Immature natural killer cell (primary cell): Measurements from ENCODE around the gene RETREG2. TPM values are rescaled to one million over a fixed set of nuclear protein-coding genes. Genes with fewer than 3 reads are reported as not detected.

Source experiments
- DNase-seq, 3 donors: peaks; one replicate each; pipeline ENCODE4 v3.0.0; 2022; ENCODE audit warnings: mixed read lengths in 1 of 3
- H3K27ac Mint-ChIP-seq, 6 donors: one replicate each; pipeline ENCODE4 v1.8.0; 2020; ENCODE audit warnings: mixed read lengths in 6 of 6, mild to moderate bottlenecking in 5 of 6, inconsistent platforms in 4 of 6, moderate library complexity in 3 of 6
- H3K27me3 Mint-ChIP-seq, 3 donors: one replicate each; pipeline ENCODE4 v1.8.0; 2020 to 2021; ENCODE audit warnings: low read depth in 3 of 3, mild to moderate bottlenecking in 3 of 3, mixed read lengths in 3 of 3, moderate library complexity in 3 of 3, inconsistent platforms in 1 of 3
- H3K36me3 Mint-ChIP-seq, 3 donors: one replicate each; pipeline ENCODE4 v1.8.0; 2020; ENCODE audit warnings: mixed read lengths in 3 of 3, inconsistent platforms in 2 of 3, mild to moderate bottlenecking in 2 of 3
- H3K4me1 Mint-ChIP-seq, 2 donors: one replicate each; pipeline ENCODE4 v1.8.0; 2020; ENCODE audit warnings: inconsistent platforms in 2 of 2, mild to moderate bottlenecking in 2 of 2, mixed read lengths in 2 of 2, moderate library complexity in 1 of 2
- H3K4me3 Mint-ChIP-seq, 5 donors: one replicate each; pipeline ENCODE4 v1.8.0; 2020; ENCODE audit warnings: mild to moderate bottlenecking in 5 of 5, mixed read lengths in 5 of 5, inconsistent platforms in 3 of 5, moderate library complexity in 3 of 5
- H3K9me3 Mint-ChIP-seq, 6 donors: one replicate each; pipeline ENCODE4 v1.8.0; 2020; ENCODE audit warnings: mild to moderate bottlenecking in 6 of 6, mixed read lengths in 6 of 6, inconsistent platforms in 4 of 6, moderate library complexity in 3 of 6
- polyA plus RNA-seq, 3 donors: library from polyadenylated mRNA; unstranded; fragments of 300-500 nt; fragmentation: Illumina TruSeq; gene quantifications; one replicate each; pipeline ENCODE4 v1.2.3, GENCODE V29; 2021

RETREG2 gene
- polyA plus RNA-seq, 3 donors from 2014 or later: 51.2 to 88.6 (median 58.6) TPM

DNA sequence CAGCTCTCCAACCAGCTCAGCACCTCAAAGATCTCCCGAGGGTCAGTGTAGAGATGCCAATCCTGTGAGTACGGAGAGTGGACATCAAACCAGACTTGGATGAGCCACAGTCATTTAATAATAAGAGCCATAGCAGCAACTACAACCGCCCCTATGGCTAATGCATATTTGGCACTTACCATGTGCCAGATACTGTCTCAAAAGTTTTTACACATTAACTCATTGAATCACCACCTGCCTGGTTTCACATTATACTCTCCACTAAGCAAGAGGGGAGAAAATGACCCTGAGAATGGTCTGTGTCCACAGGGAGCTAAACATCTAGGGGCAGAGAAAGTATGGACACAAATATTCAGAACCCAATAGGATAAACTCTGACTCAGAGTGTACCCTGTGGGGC lies 3.9 kb upstream of the RETREG2 start:
- H3K4me3 Mint-ChIP-seq: peak overlapping the region; percentile 28 to 52 (median 40)
- peak overlapping the region; percentile 37 to 74 (median 59) for H3K27ac Mint-ChIP-seq
- H3K9me3 Mint-ChIP-seq: no peaks in the 10 kb centered on the region
- H3K36me3 Mint-ChIP-seq: peaks cover 8 to 27% (median 8%) of the 10 kb centered on the region in 3 donors
- DNase-seq: no peak
- peaks cover 35 to 39% of the 10 kb centered on the region in 2 donors for H3K4me1 Mint-ChIP-seq
- peaks cover 16 to 25% (median 18%) of the 10 kb centered on the region in 3 donors for H3K27me3 Mint-ChIP-seq

DNA sequence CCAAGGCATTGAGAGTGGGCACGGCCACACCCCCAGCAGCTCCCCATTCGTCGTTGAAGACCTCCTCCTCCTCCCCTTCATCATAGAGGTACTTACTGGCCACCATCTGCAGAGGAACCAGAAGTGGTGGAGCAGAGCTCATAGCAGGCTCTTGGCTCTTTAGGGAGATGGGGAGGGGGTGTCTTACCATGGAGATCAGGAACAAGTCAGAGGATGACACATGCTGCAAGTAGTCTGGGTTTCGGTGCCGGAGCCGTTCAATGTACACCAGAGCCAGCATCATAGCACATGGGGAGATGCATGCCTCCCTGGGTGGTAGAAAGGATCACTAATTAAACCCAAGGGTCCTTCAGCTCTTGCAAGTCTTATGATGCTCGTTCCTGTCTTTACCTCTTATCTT lies 3.3 kb upstream of the RETREG2 start:
- peak overlapping the region in 4 of 6 donors; percentile 37 to 73 (median 50) for H3K27ac Mint-ChIP-seq
- peaks cover 16 to 28% (median 18%) of the 10 kb centered on the region in 3 donors for H3K27me3 Mint-ChIP-seq
- H3K4me3 Mint-ChIP-seq: peak overlapping the region; percentile 28 to 90 (median 45)
- no peaks in the 10 kb centered on the region for H3K9me3 Mint-ChIP-seq
- peaks cover 8 to 27% (median 8%) of the 10 kb centered on the region in 3 donors for H3K36me3 Mint-ChIP-seq
- no peak for DNase-seq
- peaks cover 39 to 45% of the 10 kb centered on the region in 2 donors for H3K4me1 Mint-ChIP-seq

DNA sequence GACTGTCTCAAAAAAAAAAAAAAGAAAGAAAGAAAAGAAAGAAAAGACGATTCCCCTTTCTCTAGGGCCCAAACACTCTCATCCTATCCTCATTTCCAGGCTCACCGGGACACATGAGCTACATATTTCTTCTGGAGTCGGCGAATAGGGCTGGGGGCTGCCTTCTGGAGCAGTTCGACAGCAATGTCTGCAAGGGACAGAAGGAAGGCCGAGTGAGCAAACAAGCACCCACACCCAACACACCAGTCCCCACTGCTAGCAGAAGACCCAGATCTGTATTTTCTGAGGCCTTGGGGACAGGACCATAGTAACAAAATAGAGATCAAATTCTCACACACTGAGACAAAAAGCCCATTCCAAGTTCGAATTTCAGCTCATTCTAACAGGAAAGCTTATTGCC lies 2.6 kb upstream of the RETREG2 start:
- peaks cover 41 to 52% of the 10 kb centered on the region in 2 donors for H3K4me1 Mint-ChIP-seq
- H3K27me3 Mint-ChIP-seq: peaks cover 16 to 28% (median 18%) of the 10 kb centered on the region in 3 donors

DNA sequence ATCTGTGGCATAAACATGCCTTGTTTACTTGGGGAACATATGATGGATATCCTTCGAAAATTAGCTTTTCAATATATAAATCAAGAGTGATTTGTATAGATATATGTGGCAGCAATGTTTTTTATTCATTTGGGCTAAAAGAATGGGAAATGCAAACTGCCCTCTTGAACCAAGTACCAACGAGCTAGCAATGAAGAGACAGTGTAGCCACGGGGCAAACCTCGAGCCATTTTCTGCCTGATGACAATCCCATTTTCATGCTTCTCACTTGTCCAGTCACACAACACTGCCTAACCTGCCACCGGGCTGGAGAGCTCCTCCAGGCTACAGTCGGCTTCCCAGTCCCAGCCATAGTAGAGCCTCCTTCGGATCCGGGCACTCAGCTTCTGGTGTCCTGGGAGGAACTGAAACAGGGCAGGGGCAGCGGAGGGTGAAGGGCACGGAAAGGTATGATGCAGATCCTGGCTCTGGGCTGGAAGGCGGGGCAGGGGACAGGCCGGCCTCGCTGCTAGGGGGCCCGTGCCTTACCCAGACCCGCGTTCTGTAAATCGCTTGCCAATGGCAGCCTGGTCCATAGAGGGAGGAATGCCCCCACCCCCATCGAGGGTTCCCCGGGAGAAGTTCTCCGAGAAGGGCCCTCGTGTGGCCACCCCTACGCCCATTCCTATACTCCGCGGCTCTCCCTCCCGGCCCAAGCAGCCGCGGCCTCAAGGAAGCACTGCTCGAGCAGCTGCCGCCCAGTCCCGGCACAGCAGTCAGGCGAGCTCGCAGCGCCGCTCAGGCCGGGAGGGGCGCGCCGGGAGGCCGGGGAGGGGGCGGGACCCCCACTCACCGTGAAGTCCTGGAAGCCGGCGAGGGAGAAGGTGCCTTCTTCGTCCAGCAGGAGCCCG lies 1.9 kb upstream of the RETREG2 start:
- peaks cover 46 to 58% of the 10 kb centered on the region in 2 donors for H3K4me1 Mint-ChIP-seq
- peaks cover 8 to 35% (median 8%) of the 10 kb centered on the region in 3 donors for H3K36me3 Mint-ChIP-seq
- H3K27me3 Mint-ChIP-seq: peaks cover 16 to 28% (median 18%) of the 10 kb centered on the region in 3 donors
- H3K4me3 Mint-ChIP-seq: peak overlapping the region; percentile 83 to 97 (median 90)
- peak overlapping the region; percentile 81 to 100 (median 90) for H3K27ac Mint-ChIP-seq
- peak in 1 of 3 donors; percentile 6 for DNase-seq
- no peaks in the 10 kb centered on the region for H3K9me3 Mint-ChIP-seq

More for the DNA sequence above, 2.6 kb upstream of the RETREG2 start:
- H3K36me3 Mint-ChIP-seq: peaks cover 8 to 28% (median 8%) of the 10 kb centered on the region in 3 donors
- no peak for DNase-seq
- H3K27ac Mint-ChIP-seq: peak overlapping the region; percentile 81 to 100 (median 90)
- H3K4me3 Mint-ChIP-seq: peak overlapping the region; percentile 83 to 90 (median 85)
- no peaks in the 10 kb centered on the region for H3K9me3 Mint-ChIP-seq

DNA sequence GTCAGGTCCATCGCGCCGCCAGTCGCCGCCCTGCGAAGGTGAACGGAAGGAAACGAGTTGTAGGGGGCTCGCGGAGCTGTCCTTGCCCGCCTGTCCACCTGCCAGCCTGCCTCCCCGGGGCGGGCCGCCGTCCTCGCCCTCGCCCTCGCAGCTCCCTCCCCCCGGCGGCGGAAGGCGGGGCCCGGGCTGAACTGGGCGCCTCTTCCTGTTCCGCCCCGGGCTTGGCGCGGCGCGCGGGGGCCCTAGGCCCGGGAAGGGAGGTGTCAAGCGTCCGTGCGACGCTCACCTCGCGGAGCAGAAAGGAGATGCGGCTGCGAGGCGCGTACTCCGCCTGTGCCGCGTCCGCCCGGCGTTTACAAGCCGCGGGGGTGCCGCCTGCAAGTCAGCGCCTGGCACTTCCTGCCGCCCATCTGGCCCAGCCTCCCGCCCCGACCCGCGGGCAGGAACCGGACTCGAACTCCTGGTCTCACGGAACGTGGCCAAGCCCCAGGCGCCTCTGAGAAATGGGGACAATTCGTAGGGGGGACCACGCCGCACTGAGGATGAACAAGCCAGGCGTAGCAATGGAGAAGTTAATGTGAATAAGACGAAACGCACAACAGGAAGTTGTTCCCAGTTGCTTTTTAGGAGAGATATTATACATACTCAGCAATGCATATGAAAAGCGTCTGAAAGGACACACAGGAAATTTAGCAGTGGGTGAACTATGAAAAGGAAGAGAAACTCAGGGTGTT lies 1.1 kb upstream of the RETREG2 start, which contains the start of gene CNPPD1:
CNPPD1 (minus strand) TSS at position 108 of the 734 bp plus-strand sequence; CDS start at position 11, 97 bp downstream.
- DNase-seq: peak; percentile 92 to 94 (median 93)
- Mint-ChIP-seq H3K4me3 (peak within 1 kb of the TSS; percentile 90 to 97 (median 97)), H3K27me3 (peaks cover 16 to 28% (median 18%) of the 10 kb centered on the region in 3 donors), H3K27ac (peak within 1 kb of the TSS; percentile 98 to 100 (median 98)), H3K36me3 (peaks cover 11 to 38% (median 11%) of the 10 kb centered on the region in 3 donors), H3K4me1 (peaks cover 46 to 58% of the 10 kb centered on the region in 2 donors), H3K9me3 (no peaks in the 10 kb centered on the region)

DNA sequence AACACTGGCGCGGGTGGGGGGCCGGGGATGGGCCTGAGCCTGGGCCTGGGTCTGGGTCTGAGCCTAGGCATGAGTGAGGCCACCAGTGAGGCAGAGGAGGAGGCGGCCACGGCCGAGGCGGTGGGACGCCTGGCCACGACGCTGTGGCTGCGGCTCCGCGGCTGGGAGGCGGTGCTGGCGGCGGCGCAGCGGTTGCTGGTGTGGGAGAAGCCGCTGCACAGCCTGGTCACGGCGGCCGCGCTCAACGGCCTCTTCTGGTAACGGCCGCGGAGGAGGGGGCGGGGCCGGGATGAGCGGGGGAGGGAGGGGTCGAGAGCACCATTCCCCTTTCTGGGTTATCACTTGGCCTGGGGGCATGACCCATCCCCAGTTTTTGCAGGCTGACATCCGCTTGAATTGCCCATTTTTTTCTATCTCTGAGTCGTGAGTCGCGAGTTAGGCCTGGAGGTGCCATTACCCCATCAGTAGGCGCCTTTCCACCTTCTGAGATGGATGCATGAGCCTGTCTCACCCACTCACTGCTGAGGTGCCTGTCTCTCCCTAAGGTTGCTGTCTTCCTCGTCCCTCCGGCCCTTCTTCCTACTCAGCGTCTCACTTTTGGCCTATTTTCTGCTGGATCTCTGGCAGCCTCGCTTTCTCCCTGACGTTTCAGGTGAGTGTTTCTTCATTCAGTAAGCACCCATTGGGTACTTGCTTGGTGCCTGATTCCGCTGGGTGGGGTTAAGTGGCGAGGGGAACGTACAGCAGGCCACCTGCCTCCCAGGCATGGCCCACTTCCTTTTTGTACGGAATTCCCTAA lies 501 bp downstream of the RETREG2 start:
- Mint-ChIP-seq H3K27me3 (peaks cover 16 to 28% (median 18%) of the 10 kb centered on the region in 3 donors), H3K9me3 (no peaks in the 10 kb centered on the region), H3K4me3 (peak overlapping the region; percentile 84 to 97 (median 95)), H3K27ac (peak overlapping the region; percentile 90 to 99 (median 94)), H3K36me3 (peaks cover 14 to 34% (median 14%) of the 10 kb centered on the region in 3 donors), H3K4me1 (peaks cover 48 to 66% of the 10 kb centered on the region in 2 donors)
- no peak for DNase-seq

DNA sequence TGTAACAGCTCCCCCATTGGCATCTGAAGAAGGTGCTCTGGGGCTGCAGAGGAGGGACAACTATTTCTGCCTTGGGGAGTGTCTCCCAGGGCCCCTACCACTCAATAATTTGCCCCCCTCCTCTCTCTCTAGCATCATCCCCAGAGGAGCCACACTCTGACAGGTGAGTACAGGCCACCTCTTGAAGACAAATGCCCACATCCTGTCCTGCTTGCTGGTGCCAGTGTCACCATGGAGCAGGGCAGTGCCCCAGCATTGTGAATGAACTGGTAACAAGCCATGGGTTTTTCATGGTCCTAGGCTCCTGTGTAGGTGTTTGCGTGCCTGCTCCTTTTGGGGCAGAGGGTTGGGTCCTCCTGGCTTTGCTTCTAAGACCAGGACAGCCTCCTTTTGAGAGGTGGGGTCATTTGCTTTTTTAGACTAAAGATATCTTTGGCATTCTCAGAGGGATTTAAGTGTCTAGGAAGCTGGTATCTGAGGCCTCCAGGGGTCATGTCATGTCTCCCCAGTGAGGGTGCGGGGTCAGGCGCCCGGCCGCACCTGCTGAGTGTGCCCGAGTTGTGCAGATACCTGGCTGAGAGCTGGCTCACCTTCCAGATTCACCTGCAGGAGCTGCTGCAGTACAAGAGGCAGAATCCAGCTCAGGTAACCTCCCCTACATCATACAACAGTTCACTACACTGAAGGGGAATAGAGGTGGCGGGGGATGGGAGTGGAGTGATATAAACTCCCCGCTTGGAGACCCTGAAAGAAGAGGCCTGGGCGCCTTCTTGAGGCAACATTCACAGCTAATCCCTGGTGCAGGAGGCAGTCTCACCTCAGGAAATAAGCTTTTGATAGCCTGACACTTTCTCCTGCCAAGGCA lies 1.8 kb downstream of the RETREG2 start:
- Mint-ChIP-seq H3K4me1 (peaks cover 38 to 56% of the 10 kb centered on the region in 2 donors), H3K36me3 (peaks cover 9 to 30% (median 10%) of the 10 kb centered on the region in 3 donors), H3K9me3 (no peaks in the 10 kb centered on the region), H3K4me3 (peak overlapping the region; percentile 84 to 97 (median 95)), H3K27ac (peak overlapping the region; percentile 57 to 94 (median 86)), H3K27me3 (peaks cover 16 to 28% (median 16%) of the 10 kb centered on the region in 3 donors)
- DNase-seq: no peak

DNA sequence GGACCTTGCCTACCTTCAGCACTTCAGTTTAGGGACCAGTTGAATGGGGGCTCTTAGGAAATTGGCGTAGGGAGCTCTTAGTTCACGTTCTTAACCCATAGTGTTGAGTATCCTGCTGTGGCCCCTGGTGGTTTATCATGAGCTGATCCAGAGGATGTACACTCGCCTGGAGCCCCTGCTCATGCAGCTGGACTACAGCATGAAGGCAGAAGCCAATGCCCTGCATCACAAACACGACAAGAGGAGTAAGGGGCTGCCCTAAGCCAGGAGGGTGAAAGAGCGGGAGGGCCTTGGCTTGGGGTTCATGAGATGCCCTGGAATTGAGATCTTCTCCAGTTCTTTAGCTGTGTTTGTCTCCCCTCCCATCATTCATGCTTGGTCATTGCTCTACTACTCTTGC lies 2.9 kb downstream of the RETREG2 start:
- H3K27me3 Mint-ChIP-seq: peaks cover 16 to 27% (median 16%) of the 10 kb centered on the region in 3 donors
- no peak for DNase-seq
- H3K4me1 Mint-ChIP-seq: peaks cover 31 to 49% of the 10 kb centered on the region in 2 donors
- no peaks in the 10 kb centered on the region for H3K9me3 Mint-ChIP-seq
- peaks cover 13 to 39% (median 15%) of the 10 kb centered on the region in 3 donors for H3K36me3 Mint-ChIP-seq
- H3K27ac Mint-ChIP-seq: peak overlapping the region in 2 of 6 donors; percentile 55 to 75
- H3K4me3 Mint-ChIP-seq: peak overlapping the region in 2 of 5 donors; percentile 23 to 53

DNA sequence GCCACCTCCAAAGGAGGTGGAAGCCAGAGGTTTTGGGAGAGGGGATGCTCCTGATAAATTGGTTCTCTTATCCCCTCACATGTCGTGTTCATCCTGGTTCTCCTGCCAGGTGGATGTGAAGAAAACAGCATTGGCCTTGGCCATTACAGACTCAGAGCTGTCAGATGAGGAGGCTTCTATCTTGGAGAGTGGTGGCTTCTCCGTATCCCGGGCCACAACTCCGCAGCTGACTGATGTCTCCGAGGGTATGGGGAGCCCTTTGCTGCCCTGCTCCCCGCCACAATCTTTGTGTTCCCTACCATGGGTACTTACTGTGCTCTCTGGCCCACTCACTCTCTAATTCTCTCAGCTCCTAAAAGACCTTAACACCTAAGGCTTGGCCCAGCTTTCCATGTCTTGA lies 3.5 kb downstream of the RETREG2 start:
- Mint-ChIP-seq H3K9me3 (no peaks in the 10 kb centered on the region), H3K36me3 (peaks cover 13 to 39% (median 15%) of the 10 kb centered on the region in 3 donors), H3K27me3 (peaks cover 16 to 24% (median 16%) of the 10 kb centered on the region in 3 donors), H3K4me1 (peaks cover 28 to 45% of the 10 kb centered on the region in 2 donors), H3K4me3 (no peak overlapping the region), H3K27ac (peak overlapping the region in 2 of 6 donors; percentile 26 to 55)
- DNase-seq: no peak

DNA sequence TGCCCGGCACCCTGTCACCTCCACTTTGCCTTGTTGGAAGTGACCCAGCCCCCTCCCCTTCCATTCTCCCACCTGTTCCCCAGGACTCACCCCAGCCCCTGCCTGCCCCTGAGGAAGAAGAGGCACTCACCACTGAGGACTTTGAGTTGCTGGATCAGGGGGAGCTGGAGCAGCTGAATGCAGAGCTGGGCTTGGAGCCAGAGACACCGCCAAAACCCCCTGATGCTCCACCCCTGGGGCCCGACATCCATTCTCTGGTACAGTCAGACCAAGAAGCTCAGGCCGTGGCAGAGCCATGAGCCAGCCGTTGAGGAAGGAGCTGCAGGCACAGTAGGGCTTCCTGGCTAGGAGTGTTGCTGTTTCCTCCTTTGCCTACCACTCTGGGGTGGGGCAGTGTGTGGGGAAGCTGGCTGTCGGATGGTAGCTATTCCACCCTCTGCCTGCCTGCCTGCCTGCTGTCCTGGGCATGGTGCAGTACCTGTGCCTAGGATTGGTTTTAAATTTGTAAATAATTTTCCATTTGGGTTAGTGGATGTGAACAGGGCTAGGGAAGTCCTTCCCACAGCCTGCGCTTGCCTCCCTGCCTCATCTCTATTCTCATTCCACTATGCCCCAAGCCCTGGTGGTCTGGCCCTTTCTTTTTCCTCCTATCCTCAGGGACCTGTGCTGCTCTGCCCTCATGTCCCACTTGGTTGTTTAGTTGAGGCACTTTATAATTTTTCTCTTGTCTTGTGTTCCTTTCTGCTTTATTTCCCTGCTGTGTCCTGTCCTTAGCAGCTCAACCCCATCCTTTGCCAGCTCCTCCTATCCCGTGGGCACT lies 4.5 kb downstream of the RETREG2 start:
- no peaks in the 10 kb centered on the region for H3K9me3 Mint-ChIP-seq
- H3K36me3 Mint-ChIP-seq: peaks cover 13 to 39% (median 15%) of the 10 kb centered on the region in 3 donors
- H3K27ac Mint-ChIP-seq: peak overlapping the region in 2 of 6 donors; percentile 40 to 46
- H3K27me3 Mint-ChIP-seq: peaks cover 9 to 18% (median 11%) of the 10 kb centered on the region in 3 donors
- no peak for DNase-seq
- peaks cover 23 to 39% of the 10 kb centered on the region in 2 donors for H3K4me1 Mint-ChIP-seq
- H3K4me3 Mint-ChIP-seq: no peak overlapping the region

DNA sequence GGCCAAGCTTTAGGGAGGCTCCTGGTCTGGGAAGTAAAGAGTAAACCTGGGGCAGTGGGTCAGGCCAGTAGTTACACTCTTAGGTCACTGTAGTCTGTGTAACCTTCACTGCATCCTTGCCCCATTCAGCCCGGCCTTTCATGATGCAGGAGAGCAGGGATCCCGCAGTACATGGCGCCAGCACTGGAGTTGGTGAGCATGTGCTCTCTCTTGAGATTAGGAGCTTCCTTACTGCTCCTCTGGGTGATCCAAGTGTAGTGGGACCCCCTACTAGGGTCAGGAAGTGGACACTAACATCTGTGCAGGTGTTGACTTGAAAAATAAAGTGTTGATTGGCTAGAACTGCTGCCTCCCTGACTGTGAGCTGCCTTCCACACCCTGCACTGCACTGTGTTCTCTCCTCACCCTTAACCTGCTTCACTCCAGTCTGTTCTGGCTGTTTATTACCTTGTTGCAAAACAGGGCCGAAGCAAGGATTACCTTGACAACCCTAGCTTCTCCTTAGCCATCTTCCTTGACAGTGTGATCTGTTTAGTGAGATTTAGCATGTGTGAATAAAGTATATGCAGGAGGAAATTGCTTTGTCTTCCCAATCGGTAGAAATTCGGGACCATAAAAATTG lies 5.2 kb downstream of the RETREG2 start:
- Mint-ChIP-seq H3K4me1 (peaks cover 21 to 36% of the 10 kb centered on the region in 2 donors), H3K27ac (peak overlapping the region in 3 of 6 donors; percentile 27 to 58 (median 51)), H3K4me3 (no peak overlapping the region), H3K36me3 (peaks cover 13 to 39% (median 15%) of the 10 kb centered on the region in 3 donors), H3K9me3 (no peaks in the 10 kb centered on the region), H3K27me3 (peaks cover 5 to 12% (median 6%) of the 10 kb centered on the region in 3 donors)
- DNase-seq: no peak
